ENCODE data around the gene LZTR1. TPM values are rescaled to one million over a fixed set of nuclear protein-coding genes. Genes with fewer than 3 reads are reported as not detected.

LZTR1 gene
- total and polyA plus RNA-seq, 2 of the 8 experiments (the other 6 are each of a cell fraction or from before 2014, with no cell fraction given), result 22.3 to 31.0 TPM

GRCh38 chr22:20973634-20974286, 8.3 kb upstream of the LZTR1 start:
- DNase-seq (ENCODE audit: low read depth in 1 of 2, low spot score in 2 of 2) (no peak), FAIRE-seq (no peak)
- Histone ChIP-seq H3K23ac (ENCODE audit: insufficient read length) (no peak overlapping the region), H3K9ac (replicated peaks in 1 of 4; ENCODE audit: extremely low read depth in 1 of 4, low read depth in 3 of 4, low read length in 3 of 4) (no peak overlapping the region), H3K4me3 (ENCODE audit: extremely low read depth in 1 of 4, insufficient read depth in 2 of 4, low read depth in 3 of 4, low read length in 4 of 4) (no peak overlapping the region), H2BK20ac (ENCODE audit: low read length) (no peak overlapping the region), H2BK15ac (ENCODE audit: low read length) (no peak overlapping the region), H3K9me3 (ENCODE audit: insufficient read depth in 2 of 2, low read depth in 1 of 2, low read length in 1 of 2) (peaks cover 9 to 13% of the 10 kb centered on the region in 2 experiments), H2BK5ac (ENCODE audit: low read depth, low read length) (no peak overlapping the region), H3K27me3 (replicated peaks in 1 of 4; ENCODE audit: control insufficient read depth in 3 of 4, extremely low read depth in 1 of 4, insufficient read depth in 3 of 4, low read length in 3 of 4) (peaks cover 0 to 20% (median 3%) of the 10 kb centered on the region in 4 experiments; a peak in 5 of 7 replicates), H3K79me2 (ENCODE audit: control insufficient read depth in 1 of 2, insufficient read depth in 2 of 2, low read length in 2 of 2) (no peaks in the 10 kb centered on the region), H4K91ac (replicated peaks; ENCODE audit: insufficient read length, low read length) (no peak overlapping the region), H3K4ac (replicated peaks; ENCODE audit: insufficient read length, low read depth, low read length) (no peak overlapping the region), H3K23me2 (ENCODE audit: low read depth, low read length) (no peaks in the 10 kb centered on the region), H4K5ac (ENCODE audit: insufficient read length, low read depth, low read length) (no peak overlapping the region), H2AFZ (ENCODE audit: low read length) (no peak overlapping the region), H2AK5ac (ENCODE audit: low read depth, low read length) (no peak overlapping the region), H3K79me1 (ENCODE audit: low read depth, low read length) (no peaks in the 10 kb centered on the region), H4K8ac (ENCODE audit: extremely low read depth, insufficient read depth, low read length) (no peak overlapping the region), H3K14ac (ENCODE audit: insufficient read length) (no peak overlapping the region), H2BK120ac (replicated peaks; ENCODE audit: low read depth, low read length) (no peak overlapping the region), H3K4me1 (replicated peaks in 1 of 4; ENCODE audit: control insufficient read depth in 3 of 4, insufficient read depth in 4 of 4, low read length in 3 of 4) (peaks cover 0 to 5% (median 1%) of the 10 kb centered on the region in 4 experiments; a peak in 5 of 7 replicates), H3K27ac (ENCODE audit: low read depth, low read length) (no peak overlapping the region; the same call in 1 of the 2 replicates), H4K20me1 (replicated peaks in 1 of 2; ENCODE audit: control insufficient read depth in 1 of 2, insufficient read depth in 2 of 2, low read length in 2 of 2) (peaks cover 1 to 2% of the 10 kb centered on the region in 2 experiments), H3K18ac (ENCODE audit: extremely low read depth, low read length) (no peak overlapping the region), H3K36me3 (ENCODE audit: control insufficient read depth in 2 of 4, insufficient read depth in 4 of 4, low read length in 3 of 4) (no peaks in the 10 kb centered on the region), H3K4me2 (ENCODE audit: insufficient read depth in 1 of 2, low read depth in 2 of 2, low read length in 2 of 2) (no peak overlapping the region), H3K56ac (replicated peaks; ENCODE audit: insufficient read length, low read depth, low read length) (no peak overlapping the region), H2BK12ac (ENCODE audit: low read depth, low read length) (no peak overlapping the region)
- ChIA-PET POLR2A (ENCODE audit: partially characterized antibody) (interaction anchor here (0.8 to 2.3 kb wide), 2 partner anchors 8 to 26 kb away, joined by 3 to 11 read pairs; partner anchors contain the start of gene LZTR1), CTCF (ENCODE audit: partially characterized antibody) (interaction anchor here (0.9 to 10.9 kb wide), 6 partner anchors 9 to 29 kb away, joined by 3 to 115 read pairs (median 4); partner anchors contain the start of genes LZTR1 and THAP7)
- 87% methylated on average over 19 of the region's 21 CpGs; no CpG with 5 or more reads in 1 of the 2 experiments for WGBS, 2 experiments (ENCODE audit: extremely low coverage in 1 of 2, insufficient coverage in 1 of 2, insufficient read length in 1 of 2, insufficient replicate concordance in 2 of 2, low coverage in 1 of 2, low lambda C conversion rate in 2 of 2, missing lambda C conversion rate in 1 of 2)
- TF ChIP-seq SP4 (IDR thresholded peaks at IDR 0.05; ENCODE audit: low read length), result no peak
- TF ChIP-seq EZH2 (IDR thresholded peaks at IDR 0.05; ENCODE audit: low read depth, low read length, severe bottlenecking), result no peak
- TF ChIP-seq RAD21 (IDR thresholded peaks at IDR 0.05 in 1 of 2, conservative IDR thresholded peaks at IDR 0.05 in 1 of 2; ENCODE audit: low read depth in 2 of 2, low read length in 2 of 2), result no peak
- TF ChIP-seq EGR1 (IDR thresholded peaks at IDR 0.05; ENCODE audit: borderline replicate concordance, low read depth, low read length), result no peak
- TF ChIP-seq NRF1 (IDR thresholded peaks at IDR 0.05; ENCODE audit: low read depth, low read length), result no peak
- no peak for TF ChIP-seq SIN3A (conservative IDR thresholded peaks at IDR 0.05 in 1 of 2, IDR thresholded peaks at IDR 0.05 in 1 of 2; ENCODE audit: low read depth in 1 of 2, low read length in 2 of 2)
- TF ChIP-seq TEAD4 (IDR thresholded peaks at IDR 0.05; ENCODE audit: low read depth, low read length), result no peak
- no peak for TF ChIP-seq JUND (IDR thresholded peaks at IDR 0.05; ENCODE audit: low read length)
- no peak for TF ChIP-seq CBX8 (IDR thresholded peaks at IDR 0.05; ENCODE audit: borderline replicate concordance, low read depth, low read length)
- TF ChIP-seq POLR2AphosphoS5 (IDR thresholded peaks at IDR 0.05; ENCODE audit: low read depth, low read length), result no peak
- no peak for TF ChIP-seq CBX5 (IDR thresholded peaks at IDR 0.05; ENCODE audit: low read depth, low read length)
